Measurements from ENCODE around the gene CLEC2L. TPM values are rescaled to one million over a fixed set of nuclear protein-coding genes. Genes with fewer than 3 reads are reported as not detected.

CLEC2L gene
- total RNA-seq, 6 experiments from 2014 or later = not detected

DNA sequence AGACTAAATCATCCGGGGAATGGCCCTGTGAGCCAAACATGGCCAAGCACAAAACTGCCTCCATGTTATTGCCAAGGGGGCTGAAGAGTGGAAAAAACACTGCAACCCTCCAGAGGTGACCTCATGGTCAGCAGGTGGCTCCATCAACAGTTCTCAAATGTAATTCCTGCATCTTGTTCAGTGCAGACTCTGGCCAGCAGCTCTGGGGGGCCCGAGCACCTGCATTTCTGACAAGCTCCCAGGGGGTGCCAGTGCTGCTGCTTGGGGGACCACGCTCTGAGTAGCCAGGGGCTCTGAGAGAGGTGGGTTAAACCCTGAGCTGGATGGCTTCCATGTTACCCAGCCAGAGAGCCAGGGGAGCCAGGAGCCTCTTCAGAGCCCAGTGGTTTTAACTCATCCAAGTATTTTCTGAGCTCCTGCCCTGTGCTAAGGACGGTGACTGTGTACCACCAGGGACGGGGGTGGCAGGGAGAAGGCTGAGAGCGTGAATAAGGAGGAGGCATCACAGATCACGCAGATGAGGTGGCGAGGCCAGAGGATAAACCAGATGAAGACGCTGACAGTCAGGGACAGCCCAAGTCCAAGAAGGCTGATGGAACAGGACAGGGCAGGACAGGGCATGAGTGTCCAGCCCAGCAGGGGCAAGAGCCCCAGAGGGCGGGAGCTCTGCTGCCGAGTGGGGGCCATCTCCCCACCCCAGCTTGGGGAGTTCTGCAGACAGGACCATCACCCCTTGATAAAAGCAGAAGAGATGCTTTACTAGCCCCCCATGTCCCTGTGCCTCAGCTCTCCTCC lies 52.9 kb downstream of the CLEC2L start:
- Mint-ChIP-seq H3K27me3 (ENCODE audit: insufficient read depth) (peaks cover 2% of the 10 kb centered on the region; the same call in 1 of the 2 replicates), H3K4me3 (no peak overlapping the region), H3K27ac (no peak overlapping the region)

DNA sequence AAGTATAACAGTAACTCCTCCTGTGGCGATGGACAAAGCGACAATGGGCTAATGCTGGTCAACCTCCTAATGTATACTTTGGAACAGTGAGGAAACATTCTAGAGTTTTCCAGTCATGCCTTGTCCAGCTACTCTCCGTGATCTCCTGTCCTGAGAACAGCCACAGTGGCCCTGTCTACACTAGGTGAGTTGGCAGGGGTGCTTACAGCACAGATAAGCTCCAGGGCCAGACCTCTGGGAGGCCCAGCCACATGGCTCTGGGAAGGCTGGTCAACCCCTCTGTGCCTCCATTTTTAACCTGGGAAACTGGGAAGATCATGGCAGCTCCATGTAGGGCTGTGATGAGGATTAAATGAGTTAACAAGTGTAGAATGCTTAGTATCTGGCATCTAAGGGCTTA lies 57.0 kb downstream of the CLEC2L start:
- H3K27me3 Mint-ChIP-seq (ENCODE audit: insufficient read depth) = peaks cover 2% of the 10 kb centered on the region; the same call in 1 of the 2 replicates
- no peak overlapping the region for H3K27ac Mint-ChIP-seq
- H3K9me3 Mint-ChIP-seq = no peaks in the 10 kb centered on the region
- TF ChIP-seq, protein P1, sequence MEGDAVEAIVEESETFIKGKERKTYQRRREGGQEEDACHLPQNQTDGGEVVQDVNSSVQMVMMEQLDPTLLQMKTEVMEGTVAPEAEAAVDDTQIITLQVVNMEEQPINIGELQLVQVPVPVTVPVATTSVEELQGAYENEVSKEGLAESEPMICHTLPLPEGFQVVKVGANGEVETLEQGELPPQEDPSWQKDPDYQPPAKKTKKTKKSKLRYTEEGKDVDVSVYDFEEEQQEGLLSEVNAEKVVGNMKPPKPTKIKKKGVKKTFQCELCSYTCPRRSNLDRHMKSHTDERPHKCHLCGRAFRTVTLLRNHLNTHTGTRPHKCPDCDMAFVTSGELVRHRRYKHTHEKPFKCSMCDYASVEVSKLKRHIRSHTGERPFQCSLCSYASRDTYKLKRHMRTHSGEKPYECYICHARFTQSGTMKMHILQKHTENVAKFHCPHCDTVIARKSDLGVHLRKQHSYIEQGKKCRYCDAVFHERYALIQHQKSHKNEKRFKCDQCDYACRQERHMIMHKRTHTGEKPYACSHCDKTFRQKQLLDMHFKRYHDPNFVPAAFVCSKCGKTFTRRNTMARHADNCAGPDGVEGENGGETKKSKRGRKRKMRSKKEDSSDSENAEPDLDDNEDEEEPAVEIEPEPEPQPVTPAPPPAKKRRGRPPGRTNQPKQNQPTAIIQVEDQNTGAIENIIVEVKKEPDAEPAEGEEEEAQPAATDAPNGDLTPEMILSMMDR (IDR thresholded peaks at IDR 0.05) = no peak
- H3K36me3 Mint-ChIP-seq (ENCODE audit: low read depth) = no peaks in the 10 kb centered on the region; the same call in 1 of the 2 replicates
- H3K4me3 Mint-ChIP-seq = no peak overlapping the region
- no peaks in the 10 kb centered on the region for H3K4me1 Mint-ChIP-seq (ENCODE audit: low read depth)
- DNase-seq = no peak

More for the DNA sequence above, 52.9 kb downstream of the CLEC2L start:
- TF ChIP-seq, protein P1 (IDR thresholded peaks at IDR 0.05) = no peak
- Mint-ChIP-seq H3K9me3 (no peaks in the 10 kb centered on the region), H3K4me1 (ENCODE audit: low read depth) (no peaks in the 10 kb centered on the region), H3K36me3 (ENCODE audit: low read depth) (no peaks in the 10 kb centered on the region; the same call in 1 of the 2 replicates)
- no peak for DNase-seq

DNA sequence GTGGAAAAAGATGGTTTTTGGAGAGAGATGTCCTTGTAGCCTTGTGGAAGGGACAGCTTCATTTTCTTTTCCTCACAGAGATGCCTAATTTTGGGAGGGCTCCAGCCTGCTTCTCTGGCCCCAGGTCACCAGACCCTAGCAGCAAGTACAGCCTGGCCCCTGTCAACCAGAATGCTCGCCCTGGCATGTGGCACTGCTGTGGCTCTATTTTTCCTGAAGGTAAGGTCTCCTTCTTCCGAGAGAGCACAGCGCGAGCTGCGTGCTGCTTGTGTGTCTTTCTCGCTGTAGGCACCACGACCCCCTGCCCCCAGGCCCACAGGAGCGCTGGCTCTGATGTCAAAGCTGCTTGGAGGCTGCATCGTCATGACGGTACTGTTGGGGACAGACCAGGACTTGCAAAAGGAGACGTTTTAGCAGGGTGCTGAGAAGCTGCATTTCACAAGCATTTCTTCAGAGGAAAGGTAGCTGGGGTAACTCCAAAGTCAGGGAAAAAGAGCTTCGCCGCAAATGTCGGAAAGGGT lies 58.7 kb downstream of the CLEC2L start:
- no peak for DNase-seq
- Mint-ChIP-seq H3K4me1 (ENCODE audit: low read depth) (no peaks in the 10 kb centered on the region), H3K4me3 (no peak overlapping the region), H3K27me3 (ENCODE audit: insufficient read depth) (no peaks in the 10 kb centered on the region; the same call in 1 of the 2 replicates), H3K36me3 (ENCODE audit: low read depth) (no peaks in the 10 kb centered on the region; the same call in 1 of the 2 replicates), H3K9me3 (no peaks in the 10 kb centered on the region), H3K27ac (no peak overlapping the region)
- TF ChIP-seq, protein P1 (IDR thresholded peaks at IDR 0.05) = no peak

DNA sequence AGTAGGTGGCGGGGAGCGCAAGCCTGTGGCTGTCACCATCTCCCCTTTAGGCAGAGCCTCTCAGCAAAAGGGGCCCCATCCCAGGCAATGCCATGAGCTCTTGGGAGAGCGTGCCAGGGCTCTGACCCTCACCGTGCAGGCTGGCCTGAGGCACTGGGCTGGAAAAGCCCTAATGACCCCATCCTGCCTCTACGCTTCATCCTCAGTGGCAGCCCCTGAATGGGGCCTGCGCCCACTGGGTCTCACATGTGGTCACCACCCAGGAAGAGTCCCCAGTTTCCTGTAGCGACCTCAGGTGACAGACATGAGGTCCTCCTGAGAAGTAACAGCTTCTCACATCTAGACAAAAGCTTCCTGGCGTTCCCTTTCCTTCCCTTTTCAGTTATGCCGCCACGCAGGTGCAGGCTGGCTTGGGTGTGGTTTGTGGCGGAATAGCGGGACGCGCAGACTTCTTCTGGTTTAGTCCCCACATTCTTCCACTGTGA lies 59.2 kb downstream of the CLEC2L start:
- TF ChIP-seq, protein P1 (IDR thresholded peaks at IDR 0.05) = no peak
- no peaks in the 10 kb centered on the region; the same call in 1 of the 2 replicates for H3K36me3 Mint-ChIP-seq (ENCODE audit: low read depth)
- H3K9me3 Mint-ChIP-seq = no peaks in the 10 kb centered on the region

DNA sequence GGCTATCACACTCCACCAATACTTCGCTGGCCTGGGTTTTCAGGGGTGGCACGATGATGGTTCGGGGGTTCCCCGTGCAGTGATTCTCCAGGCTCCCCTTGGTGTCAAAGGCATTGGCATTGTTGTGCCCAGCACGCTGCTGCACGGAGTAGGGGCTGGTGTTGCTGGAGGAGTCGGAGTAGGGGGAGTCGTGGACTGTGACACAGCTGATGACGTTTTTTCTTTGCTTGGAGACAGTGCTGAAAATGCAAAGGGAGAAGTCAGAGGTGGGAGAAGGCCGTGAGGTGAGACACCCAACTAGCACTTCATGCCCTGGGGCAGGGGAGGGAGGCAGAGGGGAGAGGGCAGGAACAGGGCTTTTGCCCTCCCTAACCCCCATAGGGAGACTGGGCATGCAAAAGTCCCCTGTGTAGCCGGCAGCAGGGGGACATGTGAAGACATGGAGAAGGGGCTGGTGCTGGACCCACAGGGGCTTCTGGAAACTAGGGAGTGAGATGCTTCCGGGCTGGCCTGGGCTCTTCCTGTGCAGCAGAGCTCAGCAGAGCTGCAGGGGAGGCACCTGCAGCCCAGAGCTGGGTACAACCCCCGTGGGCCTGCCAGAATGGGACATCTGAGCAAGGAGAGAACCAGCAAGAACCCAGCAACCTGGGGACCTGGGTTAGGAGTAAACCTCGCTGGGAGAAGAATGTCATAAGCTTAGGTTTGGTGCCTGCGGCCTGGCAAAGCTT lies 60.5 kb downstream of the CLEC2L start:
- DNase-seq = no peak
- H3K4me1 Mint-ChIP-seq (ENCODE audit: low read depth) = no peaks in the 10 kb centered on the region
- H3K27ac Mint-ChIP-seq = no peak overlapping the region
- H3K36me3 Mint-ChIP-seq (ENCODE audit: low read depth) = no peaks in the 10 kb centered on the region; the same call in 1 of the 2 replicates
- H3K4me3 Mint-ChIP-seq = no peak overlapping the region
- no peaks in the 10 kb centered on the region; the same call in 1 of the 2 replicates for H3K27me3 Mint-ChIP-seq (ENCODE audit: insufficient read depth)
- no peaks in the 10 kb centered on the region for H3K9me3 Mint-ChIP-seq
- TF ChIP-seq, protein P1 (IDR thresholded peaks at IDR 0.05) = no peak

More for the DNA sequence above, 59.2 kb downstream of the CLEC2L start:
- Mint-ChIP-seq H3K4me3 (no peak overlapping the region), H3K4me1 (ENCODE audit: low read depth) (no peaks in the 10 kb centered on the region), H3K27me3 (ENCODE audit: insufficient read depth) (no peaks in the 10 kb centered on the region; the same call in 1 of the 2 replicates), H3K27ac (no peak overlapping the region)
- no peak for DNase-seq
